ENCODE results near the gene CUL1. TPM values are rescaled to one million over a fixed set of nuclear protein-coding genes. Genes with fewer than 3 reads are reported as not detected.
A peak's percentile ranks its signal among the peaks of the same experiment; 100 is the strongest.

Gene CUL1
- total RNA-seq = 10 to 100 TPM; 66.6 to 68.6 TPM

GRCh38 chr7:148698397-148699023 is at the start of gene CUL1:
Gene CUL1 (plus strand): TSS chr7:148698903. CDS start chr7:148730123, 31,220 bp downstream.
- peak within 1 kb of the TSS; percentile 98 for H3K27ac Mint-ChIP-seq
- ATAC-seq (replicated peaks in 1 of 2) (peak; percentile 77 to 82), DNase-seq (peak; percentile 87 to 91)
- H3K4me3 Mint-ChIP-seq = peak within 1 kb of the TSS; percentile 95
- peaks cover 65% of the 10 kb centered on the region for H3K4me1 Mint-ChIP-seq (ENCODE audit: low read depth)
- no peaks in the 10 kb centered on the region for H3K27me3 Mint-ChIP-seq (ENCODE audit: low read depth)
- no peaks in the 10 kb centered on the region for H3K9me3 Mint-ChIP-seq
- peaks cover 6 to 9% of the 10 kb centered on the region in 2 donors for H3K36me3 Mint-ChIP-seq (ENCODE audit: insufficient read depth in 2 of 2)

- Mint-ChIP-seq H3K4me3 (no peak overlapping the region), H3K9me3 (no peaks in the 10 kb centered on the region), H3K27me3 (ENCODE audit: low read depth) (peaks cover 4% of the 10 kb centered on the region), H3K27ac (no peak overlapping the region), H3K4me1 (ENCODE audit: low read depth) (no peaks in the 10 kb centered on the region), H3K36me3 (ENCODE audit: insufficient read depth in 2 of 2) (no peaks in the 10 kb centered on the region)
- ATAC-seq (replicated peaks in 1 of 2) (no peak), DNase-seq (no peak)
These were observed 48.4 kb upstream of the CUL1 start for GRCh38 chr7:148650232-148650858.

- Mint-ChIP-seq H3K27ac (no peak overlapping the region), H3K4me1 (ENCODE audit: low read depth) (no peaks in the 10 kb centered on the region), H3K4me3 (no peak overlapping the region), H3K36me3 (ENCODE audit: insufficient read depth in 2 of 2) (no peaks in the 10 kb centered on the region), H3K27me3 (ENCODE audit: low read depth) (peaks cover 4% of the 10 kb centered on the region), H3K9me3 (no peaks in the 10 kb centered on the region)
- ATAC-seq (replicated peaks in 1 of 2) (no peak), DNase-seq (no peak)
These were observed 45.9 kb upstream of the CUL1 start for GRCh38 chr7:148652773-148653172.

- H3K36me3 Mint-ChIP-seq (ENCODE audit: insufficient read depth in 2 of 2) = no peaks in the 10 kb centered on the region
- no peak overlapping the region for H3K4me3 Mint-ChIP-seq
- no peaks in the 10 kb centered on the region for H3K4me1 Mint-ChIP-seq (ENCODE audit: low read depth)
- H3K9me3 Mint-ChIP-seq = no peaks in the 10 kb centered on the region
- DNase-seq = no peak
- peaks cover 4% of the 10 kb centered on the region for H3K27me3 Mint-ChIP-seq (ENCODE audit: low read depth)
- H3K27ac Mint-ChIP-seq = no peak overlapping the region
- no peak for ATAC-seq (replicated peaks in 1 of 2)
These were observed 40.8 kb upstream of the CUL1 start for GRCh38 chr7:148657929-148658328.

DNA sequence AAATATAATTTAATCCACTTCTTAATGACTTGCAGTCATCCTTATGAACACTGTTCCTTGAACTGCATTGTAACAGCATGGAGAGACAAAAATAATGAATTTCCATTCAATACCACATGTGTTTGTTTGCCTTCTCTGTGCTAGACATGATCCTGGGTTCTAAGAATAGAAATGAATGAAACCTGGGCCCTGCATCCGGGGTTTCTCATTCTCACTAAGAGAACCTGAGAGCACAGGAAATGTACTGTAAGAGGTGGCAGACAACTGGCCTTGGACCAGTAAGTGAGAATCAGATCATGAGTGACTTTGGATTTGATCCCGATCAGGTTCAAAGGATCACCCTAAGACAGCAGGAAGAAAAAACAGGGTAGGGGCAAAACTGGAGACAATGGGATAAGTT is 37.2 kb upstream of the CUL1 start:
- no peaks in the 10 kb centered on the region for H3K9me3 Mint-ChIP-seq
- H3K27ac Mint-ChIP-seq = no peak overlapping the region
- H3K4me3 Mint-ChIP-seq = no peak overlapping the region
- no peaks in the 10 kb centered on the region for H3K27me3 Mint-ChIP-seq (ENCODE audit: low read depth)
- no peaks in the 10 kb centered on the region for H3K36me3 Mint-ChIP-seq (ENCODE audit: insufficient read depth in 2 of 2)
- no peaks in the 10 kb centered on the region for H3K4me1 Mint-ChIP-seq (ENCODE audit: low read depth)
- ATAC-seq (replicated peaks in 1 of 2) = no peak
- DNase-seq = no peak

DNA sequence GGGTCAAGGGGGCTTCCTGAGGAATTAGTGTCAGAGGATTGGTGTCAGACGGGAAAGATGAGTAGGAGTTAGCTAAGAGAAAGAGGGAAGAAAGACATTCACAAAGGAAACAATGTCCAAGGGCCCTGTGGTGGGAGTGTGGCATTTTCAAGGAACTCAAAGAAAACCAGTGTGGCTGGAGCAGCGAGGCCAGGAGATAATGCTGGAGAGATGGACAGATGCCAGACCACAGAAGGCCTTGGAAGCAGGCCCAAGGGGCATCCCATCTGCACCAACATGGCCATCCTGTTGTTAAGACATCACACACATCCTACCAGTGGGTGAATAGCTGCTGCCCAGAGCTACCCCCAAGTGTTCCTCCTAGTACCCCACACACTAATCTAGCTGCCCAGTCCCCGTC is 36.1 kb upstream of the CUL1 start:
- Mint-ChIP-seq H3K4me3 (no peak overlapping the region), H3K4me1 (ENCODE audit: low read depth) (no peaks in the 10 kb centered on the region), H3K9me3 (no peaks in the 10 kb centered on the region), H3K27ac (no peak overlapping the region), H3K36me3 (ENCODE audit: insufficient read depth in 2 of 2) (no peaks in the 10 kb centered on the region), H3K27me3 (ENCODE audit: low read depth) (no peaks in the 10 kb centered on the region)
- DNase-seq (no peak), ATAC-seq (replicated peaks in 1 of 2) (no peak)

DNA sequence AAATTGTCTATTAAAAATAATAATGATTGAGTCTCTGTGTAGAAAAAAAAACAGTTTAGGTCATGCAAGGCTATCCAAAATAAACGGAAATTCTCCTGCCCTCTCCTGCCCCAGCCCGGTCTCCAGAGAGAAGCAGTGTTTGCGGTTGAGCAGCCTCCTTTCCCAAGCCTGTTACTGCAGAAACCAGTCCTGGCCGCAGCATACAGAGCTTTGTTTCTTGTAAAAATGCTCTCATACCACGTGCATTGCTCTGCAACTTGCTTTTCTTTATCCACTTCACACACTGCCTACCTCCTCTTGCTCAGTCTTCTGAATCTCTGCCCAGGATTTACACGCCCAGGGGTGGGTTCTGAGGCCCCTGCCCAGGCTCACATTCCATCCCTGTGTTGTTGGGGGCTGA is 34.4 kb upstream of the CUL1 start:
- DNase-seq (no peak), ATAC-seq (replicated peaks in 1 of 2) (no peak)
- no peak overlapping the region for H3K4me3 Mint-ChIP-seq
- H3K9me3 Mint-ChIP-seq = no peaks in the 10 kb centered on the region
- no peak overlapping the region for H3K27ac Mint-ChIP-seq
- H3K4me1 Mint-ChIP-seq (ENCODE audit: low read depth) = no peaks in the 10 kb centered on the region
- no peaks in the 10 kb centered on the region for H3K27me3 Mint-ChIP-seq (ENCODE audit: low read depth)
- H3K36me3 Mint-ChIP-seq (ENCODE audit: insufficient read depth in 2 of 2) = no peaks in the 10 kb centered on the region

- H3K36me3 Mint-ChIP-seq (ENCODE audit: insufficient read depth in 2 of 2) = no peaks in the 10 kb centered on the region
- H3K4me1 Mint-ChIP-seq (ENCODE audit: low read depth) = peaks cover 7% of the 10 kb centered on the region
- no peak overlapping the region for H3K27ac Mint-ChIP-seq
- DNase-seq = no peak
- H3K9me3 Mint-ChIP-seq = no peaks in the 10 kb centered on the region
- ATAC-seq (replicated peaks in 1 of 2) = no peak
- no peaks in the 10 kb centered on the region for H3K27me3 Mint-ChIP-seq (ENCODE audit: low read depth)
- H3K4me3 Mint-ChIP-seq = no peak overlapping the region
These were observed 33.5 kb upstream of the CUL1 start for GRCh38 chr7:148665221-148665620.

- no peaks in the 10 kb centered on the region for H3K27me3 Mint-ChIP-seq (ENCODE audit: low read depth)
- peaks cover 2 to 7% of the 10 kb centered on the region in 2 donors for H3K9me3 Mint-ChIP-seq
- H3K27ac Mint-ChIP-seq = no peak overlapping the region
- peaks cover 11% of the 10 kb centered on the region for H3K4me1 Mint-ChIP-seq (ENCODE audit: low read depth)
- DNase-seq (no peak), ATAC-seq (replicated peaks in 1 of 2) (peak in 1 of 2 donors; percentile 36)
- no peak overlapping the region for H3K4me3 Mint-ChIP-seq
- H3K36me3 Mint-ChIP-seq (ENCODE audit: insufficient read depth in 2 of 2) = peaks cover 6 to 7% of the 10 kb centered on the region in 2 donors
These were observed 28.8 kb upstream of the CUL1 start for GRCh38 chr7:148669927-148670326.

- DNase-seq (no peak), ATAC-seq (replicated peaks in 1 of 2) (no peak)
- H3K4me3 Mint-ChIP-seq = no peak overlapping the region
- H3K9me3 Mint-ChIP-seq = peaks cover 6 to 10% of the 10 kb centered on the region in 2 donors
- H3K4me1 Mint-ChIP-seq (ENCODE audit: low read depth) = peaks cover 11% of the 10 kb centered on the region
- H3K27me3 Mint-ChIP-seq (ENCODE audit: low read depth) = no peaks in the 10 kb centered on the region
- H3K36me3 Mint-ChIP-seq (ENCODE audit: insufficient read depth in 2 of 2) = peaks cover 6 to 7% of the 10 kb centered on the region in 2 donors
- no peak overlapping the region for H3K27ac Mint-ChIP-seq
These were observed 28.3 kb upstream of the CUL1 start for GRCh38 chr7:148670374-148670773.

DNA sequence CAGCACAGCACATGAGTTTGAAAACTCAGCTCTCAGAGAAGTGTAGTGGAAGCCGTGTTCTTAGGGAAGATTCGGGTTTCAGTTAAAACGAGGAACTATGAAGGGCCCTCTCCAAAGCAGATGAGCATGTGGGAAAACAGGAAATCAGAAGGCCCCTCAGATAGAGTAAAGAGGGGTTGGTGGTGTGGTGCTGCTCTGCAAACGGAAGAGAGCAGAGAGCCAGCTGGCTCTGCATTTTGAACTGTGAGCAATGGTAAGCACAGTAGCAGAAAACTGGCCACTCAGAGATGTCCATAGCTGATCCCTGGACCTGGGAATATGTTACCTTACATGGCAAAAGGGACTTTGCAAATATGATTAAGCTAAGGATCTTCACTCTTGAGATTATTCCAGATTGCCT is 27.9 kb upstream of the CUL1 start:
- no peak for DNase-seq
- Mint-ChIP-seq H3K9me3 (peaks cover 7 to 10% of the 10 kb centered on the region in 2 donors), H3K27ac (no peak overlapping the region), H3K4me3 (no peak overlapping the region), H3K4me1 (ENCODE audit: low read depth) (peaks cover 11% of the 10 kb centered on the region), H3K27me3 (ENCODE audit: low read depth) (no peaks in the 10 kb centered on the region), H3K36me3 (ENCODE audit: insufficient read depth in 2 of 2) (peaks cover 6 to 7% of the 10 kb centered on the region in 2 donors)
- ATAC-seq (replicated peaks in 1 of 2) = no peak

GRCh38 chr7:148672041-148672440 is 26.7 kb upstream of the CUL1 start:
- Mint-ChIP-seq H3K27ac (no peak overlapping the region), H3K9me3 (peaks cover 7 to 10% of the 10 kb centered on the region in 2 donors), H3K4me1 (ENCODE audit: low read depth) (peaks cover 11% of the 10 kb centered on the region), H3K27me3 (ENCODE audit: low read depth) (no peaks in the 10 kb centered on the region), H3K4me3 (no peak overlapping the region), H3K36me3 (ENCODE audit: insufficient read depth in 2 of 2) (peaks cover 6 to 7% of the 10 kb centered on the region in 2 donors)
- peak in 1 of 2 donors; percentile 9 for DNase-seq
- peak in 1 of 2 donors; percentile 46 for ATAC-seq (replicated peaks in 1 of 2)

- no peaks in the 10 kb centered on the region for H3K27me3 Mint-ChIP-seq (ENCODE audit: low read depth)
- peaks cover 6 to 7% of the 10 kb centered on the region in 2 donors for H3K36me3 Mint-ChIP-seq (ENCODE audit: insufficient read depth in 2 of 2)
- no peak overlapping the region for H3K4me3 Mint-ChIP-seq
- H3K27ac Mint-ChIP-seq = no peak overlapping the region
- H3K4me1 Mint-ChIP-seq (ENCODE audit: low read depth) = peaks cover 9% of the 10 kb centered on the region
- H3K9me3 Mint-ChIP-seq = peaks cover 7 to 10% of the 10 kb centered on the region in 2 donors
- ATAC-seq (replicated peaks in 1 of 2) = no peak
- no peak for DNase-seq
These were observed 24.0 kb upstream of the CUL1 start for GRCh38 chr7:148674689-148675088.

- H3K9me3 Mint-ChIP-seq = peaks cover 10 to 11% of the 10 kb centered on the region in 2 donors
- no peak overlapping the region for H3K4me3 Mint-ChIP-seq
- no peaks in the 10 kb centered on the region for H3K27me3 Mint-ChIP-seq (ENCODE audit: low read depth)
- peaks cover 8 to 9% of the 10 kb centered on the region in 2 donors for H3K36me3 Mint-ChIP-seq (ENCODE audit: insufficient read depth in 2 of 2)
- no peak overlapping the region for H3K27ac Mint-ChIP-seq
- no peak for DNase-seq
- no peak for ATAC-seq (replicated peaks in 1 of 2)
- H3K4me1 Mint-ChIP-seq (ENCODE audit: low read depth) = no peaks in the 10 kb centered on the region
These were observed 22.4 kb upstream of the CUL1 start for GRCh38 chr7:148676291-148676690.
